DOHH2 (cell line): ENCODE data around the gene LRRC38.

Source experiments
- H3F3A ChIP-seq: fragments of 200-600 bp; sonication (generic), shearing (Covaris generic); 2 replicates; pipeline ENCODE4 v1.6.0; 2016; ENCODE audit warnings: antibody characterized with exemption, mild to moderate bottlenecking; ENCODE audit not compliant: control insufficient read depth, insufficient read depth
- H3K27ac ChIP-seq: fragments of 200-600 bp; sonication (generic); 2 replicates; pipeline ENCODE4 v1.5.1; 2014; ENCODE audit warnings: low read depth, mild to moderate bottlenecking, low read length, moderate library complexity
- H3K27me3 ChIP-seq: fragments of 200-600 bp; sonication (generic); 2 replicates; pipeline ENCODE4 v1.6.1; 2014; ENCODE audit warnings: mild to moderate bottlenecking, low read length, mixed read lengths; ENCODE audit not compliant: control insufficient read depth
- H3K36me3 ChIP-seq: fragments of 200-600 bp; sonication (generic); 2 replicates; pipeline ENCODE4 v1.6.1; 2014; ENCODE audit warnings: mild to moderate bottlenecking, low read length, moderate library complexity, mixed read lengths; ENCODE audit not compliant: control insufficient read depth
- H3K4me1 ChIP-seq: fragments of 200-600 bp; sonication (generic); 2 replicates; pipeline ENCODE4 v1.6.1; 2014; ENCODE audit warnings: mild to moderate bottlenecking, low read length, mixed read lengths; ENCODE audit not compliant: control insufficient read depth
- H3K4me2 ChIP-seq: fragments of 200-600 bp; sonication (generic); 2 replicates; pipeline ENCODE4 v1.6.0; 2014; ENCODE audit warnings: mild to moderate bottlenecking, low read length, moderate library complexity
- H3K4me3 ChIP-seq: fragments of 200-600 bp; sonication (generic); 2 replicates; pipeline ENCODE4 v1.5.1; 2014; ENCODE audit warnings: mild to moderate bottlenecking, low read length, mixed read lengths
- H3K79me2 ChIP-seq: fragments of 200-600 bp; sonication (generic); 2 replicates; pipeline ENCODE4 v1.6.1; 2014; ENCODE audit warnings: mild to moderate bottlenecking, low read length, mixed read lengths; ENCODE audit not compliant: control insufficient read depth
- H3K9me2 ChIP-seq: fragments of 200-600 bp; sonication (generic); replicated peaks from 2 replicates; pipeline ENCODE4 v1.6.1; 2014; ENCODE audit warnings: mild to moderate bottlenecking, low read length, mixed read lengths; ENCODE audit not compliant: control insufficient read depth
- H3K9me3 ChIP-seq: fragments of 200-600 bp; sonication (generic); 2 replicates; pipeline ENCODE4 v1.6.1; 2014; ENCODE audit warnings: antibody characterized with exemption, low read length, mixed read lengths; ENCODE audit not compliant: control insufficient read depth, insufficient read depth
- H4K20me1 ChIP-seq: fragments of 200-600 bp; sonication (generic); 2 replicates; pipeline ENCODE4 v1.6.0; 2014; ENCODE audit warnings: low read depth, mild to moderate bottlenecking, antibody characterized with exemption, low read length, moderate library complexity; ENCODE audit not compliant: control insufficient read depth, insufficient read depth
- CTCF ChIP-seq: fragments of 200-600 bp; sonication (generic); IDR thresholded peaks from one replicate; pipeline ENCODE4 v1.5.1; 2014; ENCODE audit warnings: antibody characterized with exemption, mild to moderate bottlenecking, low read depth, low read length; ENCODE audit not compliant: poor library complexity, severe bottlenecking
- EZH2phosphoT487 ChIP-seq: fragments of 200-600 bp; sonication (generic); IDR thresholded peaks from 2 replicates; pipeline ENCODE4 v1.6.1; 2017; ENCODE audit warnings: borderline replicate concordance, mild to moderate bottlenecking, antibody characterized with exemption, low read length, moderate library complexity, mixed read lengths

Gene LRRC38

GRCh38 chr1:13513063-13513894, 524 bp downstream of the LRRC38 start:
- no peaks in the 10 kb centered on the region for H3K4me1 ChIP-seq
- H3K4me3 ChIP-seq: no peak overlapping the region

GRCh38 chr1:13512472-13512871, 1.3 kb downstream of the LRRC38 start:
- H3K4me3 ChIP-seq: no peak overlapping the region
- no peaks in the 10 kb centered on the region for H3K9me3 ChIP-seq
- H3K4me1 ChIP-seq: no peaks in the 10 kb centered on the region
- H3K9me2 ChIP-seq: no peaks in the 10 kb centered on the region
- H3K4me2 ChIP-seq: no peak overlapping the region
- H4K20me1 ChIP-seq: no peaks in the 10 kb centered on the region
- H3K27ac ChIP-seq: no peak overlapping the region
- no peaks in the 10 kb centered on the region for H3K79me2 ChIP-seq
- peaks cover 22% of the 10 kb centered on the region; the same call in 1 of the 2 replicates for H3K27me3 ChIP-seq
- TF ChIP-seq EZH2phosphoT487: no peak
- no peak for TF ChIP-seq CTCF
- H3K36me3 ChIP-seq: no peaks in the 10 kb centered on the region
- no peaks in the 10 kb centered on the region for H3F3A ChIP-seq

More at GRCh38 chr1:13513063-13513894, 524 bp downstream of the LRRC38 start:
- TF ChIP-seq EZH2phosphoT487 (no peak), CTCF (no peak)
- Histone ChIP-seq H3K36me3 (no peaks in the 10 kb centered on the region), H3K4me2 (no peak overlapping the region), H3K27me3 (peaks cover 22% of the 10 kb centered on the region; the same call in 1 of the 2 replicates), H3K79me2 (no peaks in the 10 kb centered on the region), H3K9me3 (no peaks in the 10 kb centered on the region), H3F3A (no peaks in the 10 kb centered on the region), H4K20me1 (no peaks in the 10 kb centered on the region), H3K9me2 (no peaks in the 10 kb centered on the region), H3K27ac (no peak overlapping the region)

GRCh38 chr1:13510499-13510898, 3.3 kb downstream of the LRRC38 start:
- H4K20me1 ChIP-seq: no peaks in the 10 kb centered on the region
- H3K27me3 ChIP-seq: peaks cover 8% of the 10 kb centered on the region; the same call in 1 of the 2 replicates
- no peaks in the 10 kb centered on the region for H3K36me3 ChIP-seq
- H3K4me1 ChIP-seq: no peaks in the 10 kb centered on the region
- H3K27ac ChIP-seq: no peak overlapping the region
- H3K4me2 ChIP-seq: no peak overlapping the region
- TF ChIP-seq CTCF: no peak
- TF ChIP-seq EZH2phosphoT487: no peak
- H3K9me2 ChIP-seq: no peaks in the 10 kb centered on the region
- H3K9me3 ChIP-seq: no peaks in the 10 kb centered on the region
- no peaks in the 10 kb centered on the region for H3K79me2 ChIP-seq
- no peaks in the 10 kb centered on the region for H3F3A ChIP-seq
- H3K4me3 ChIP-seq: no peak overlapping the region
